DMS153 treated with DMSO at 0.1 percent for 48 hours (cell line): ENCODE results near the gene RNF19B.

ENCODE experiments used
- DNase-seq: peaks from one replicate; lab custom pipeline; 2025; ENCODE audit not compliant: unreplicated experiment; lab: John Stamatoyannopoulos, UW

The RNF19B gene

GRCh38 chr1:32902535-32902920, 62.1 kb downstream of the RNF19B start:
- DNase-seq, result no peak

GRCh38 chr1:32901823-32902534, 62.6 kb downstream of the RNF19B start:
- DNase-seq, result no peak

GRCh38 chr1:32900956-32901822, 63.4 kb downstream of the RNF19B start, which contains the start of gene TMEM54:
Gene TMEM54 (minus strand): TSS chr1:32901389. CDS start chr1:32901238, 151 bp downstream.
- DNase-seq, result no peak

GRCh38 chr1:32900371-32900955, 64.1 kb downstream of the RNF19B start:
- DNase-seq, result no peak

GRCh38 chr1:32899586-32900296, 64.9 kb downstream of the RNF19B start:
- no peak for DNase-seq

- DNase-seq, result no peak
Measured at GRCh38 chr1:32898958-32899357, 65.7 kb downstream of the RNF19B start.

- no peak for DNase-seq
Measured at GRCh38 chr1:32898056-32898455, 66.6 kb downstream of the RNF19B start.

GRCh38 chr1:32897082-32898049, 67.2 kb downstream of the RNF19B start:
- no peak for DNase-seq

- no peak for DNase-seq
Measured at GRCh38 chr1:32896451-32896850, 68.2 kb downstream of the RNF19B start.

- DNase-seq, result no peak
Measured at GRCh38 chr1:32895325-32896215, 69.0 kb downstream of the RNF19B start.

GRCh38 chr1:32894681-32895080, 69.9 kb downstream of the RNF19B start:
- DNase-seq, result no peak

GRCh38 chr1:32894019-32894600, 70.5 kb downstream of the RNF19B start:
- no peak for DNase-seq

GRCh38 chr1:32893198-32894018, 71.2 kb downstream of the RNF19B start:
- DNase-seq, result peak; percentile 52

- peak; percentile 52 for DNase-seq
Measured at GRCh38 chr1:32892368-32893197, 72.0 kb downstream of the RNF19B start.

GRCh38 chr1:32891630-32892029, 73.0 kb downstream of the RNF19B start:
- no peak for DNase-seq

GRCh38 chr1:32891241-32891570, 73.4 kb downstream of the RNF19B start:
- DNase-seq, result no peak
